Suppressor macrophage treated with lipopolysaccharide for 1 hour (primary cell): ENCODE data around the gene AMZ1.
A peak's percentile ranks its signal among the peaks of the same experiment; 100 is the strongest.

Experiments used
- DNase-seq, 3 donors: peaks; one replicate each; pipeline ENCODE4 v3.0.0-alpha.2; 2020 to 2022

AMZ1 gene

GRCh38 chr7:2692543-2692942 lies 4.5 kb downstream of the AMZ1 start:
- DNase-seq = no peak

- DNase-seq = peak; percentile 82 to 91 (median 90)
Observed at GRCh38 chr7:2693420-2694121, 5.6 kb downstream of the AMZ1 start.

GRCh38 chr7:2694122-2694436 lies 6.1 kb downstream of the AMZ1 start:
- peak in 1 of 3 donors; percentile 28 for DNase-seq

- peak in 2 of 3 donors; percentile 28 to 29 for DNase-seq
Observed at GRCh38 chr7:2698581-2699288, 10.7 kb downstream of the AMZ1 start.

- no peak for DNase-seq
Observed at GRCh38 chr7:2699289-2699620, 11.3 kb downstream of the AMZ1 start.

GRCh38 chr7:2700141-2700850 lies 12.3 kb downstream of the AMZ1 start:
- no peak for DNase-seq

- DNase-seq = no peak
Observed at GRCh38 chr7:2701424-2701823, 13.4 kb downstream of the AMZ1 start.

- DNase-seq = peak; percentile 27 to 52 (median 38)
Observed at GRCh38 chr7:2701832-2702593, 14.0 kb downstream of the AMZ1 start.

- no peak for DNase-seq
Observed at GRCh38 chr7:2702594-2702957, 14.6 kb downstream of the AMZ1 start.

- no peak for DNase-seq
Observed at GRCh38 chr7:2705371-2706096, 17.5 kb downstream of the AMZ1 start.

- no peak for DNase-seq
Observed at GRCh38 chr7:2706685-2707126, 18.7 kb downstream of the AMZ1 start.

- DNase-seq = no peak
Observed at GRCh38 chr7:2707481-2707880, 19.5 kb downstream of the AMZ1 start.

GRCh38 chr7:2708041-2708440 lies 20.0 kb downstream of the AMZ1 start:
- no peak for DNase-seq

- no peak for DNase-seq
Observed at GRCh38 chr7:2708547-2709310, 20.7 kb downstream of the AMZ1 start.

GRCh38 chr7:2709553-2710285 lies 21.7 kb downstream of the AMZ1 start:
- DNase-seq = peak; percentile 66 to 82 (median 74)

- no peak for DNase-seq
Observed at GRCh38 chr7:2710286-2710655, 22.3 kb downstream of the AMZ1 start.

- no peak for DNase-seq
Observed at GRCh38 chr7:2710901-2711551, 23.0 kb downstream of the AMZ1 start.

GRCh38 chr7:2711895-2712675 lies 24.1 kb downstream of the AMZ1 start:
- DNase-seq = no peak

- DNase-seq = no peak
Observed at GRCh38 chr7:2713370-2713769, 25.4 kb downstream of the AMZ1 start.

GRCh38 chr7:2713978-2714377 lies 26.0 kb downstream of the AMZ1 start:
- no peak for DNase-seq
